ENCODE data around the gene CPE.

CPE gene

GRCh38 chr4:165508372-165509120 is 129.7 kb downstream of the CPE start:
- 100% methylated on average over 5 of the region's 6 CpGs for WGBS (ENCODE audit: insufficient coverage)
- Histone ChIP-seq H3K36me3 (ENCODE audit: control insufficient read depth in 4 of 4, insufficient read depth in 4 of 4, low read length in 3 of 4) (no peaks in the 10 kb centered on the region), H3K9me3 (ENCODE audit: control extremely low read depth in 1 of 5, control insufficient read depth in 4 of 5, insufficient read depth in 2 of 5, low read depth in 1 of 5, low read length in 4 of 5) (no peaks in the 10 kb centered on the region), H3K27me3 (replicated peaks in 2 of 5; ENCODE audit: control insufficient read depth in 4 of 5, insufficient read depth in 5 of 5, low read length in 4 of 5) (no peaks in the 10 kb centered on the region), H3K4me3 (ENCODE audit: control insufficient read depth in 1 of 7, extremely low read depth in 1 of 7, insufficient read depth in 4 of 7, low read depth in 2 of 7, low read length in 6 of 7) (no peak overlapping the region), H3K4me1 (ENCODE audit: control extremely low read depth in 1 of 4, control insufficient read depth in 4 of 4, insufficient read depth in 4 of 4, low read length in 3 of 4) (no peaks in the 10 kb centered on the region), H3K27ac (ENCODE audit: insufficient read depth in 1 of 2, low read depth in 1 of 2, low read length in 2 of 2, poor library complexity in 1 of 2, severe bottlenecking in 2 of 2) (no peak overlapping the region)
- POLR2A ChIA-PET, result no interaction called here
- CTCF ChIA-PET, result interaction anchor here (1.6 kb wide), 1 partner anchor 15 kb away, joined by 8 read pairs; no protein-coding TSS in a partner anchor
- DNase-seq, result no peak

GRCh38 chr4:165512424-165512823 is 133.6 kb downstream of the CPE start:
- no peaks in the 10 kb centered on the region for H3K4me1 ChIP-seq (ENCODE audit: control extremely low read depth in 1 of 4, control insufficient read depth in 4 of 4, insufficient read depth in 4 of 4, low read length in 3 of 4)
- H3K36me3 ChIP-seq (ENCODE audit: control insufficient read depth in 4 of 4, insufficient read depth in 4 of 4, low read length in 3 of 4), result no peaks in the 10 kb centered on the region
- H3K9me3 ChIP-seq (ENCODE audit: control extremely low read depth in 1 of 5, control insufficient read depth in 4 of 5, insufficient read depth in 2 of 5, low read depth in 1 of 5, low read length in 4 of 5), result no peaks in the 10 kb centered on the region
- H3K4me3 ChIP-seq (ENCODE audit: control insufficient read depth in 1 of 7, extremely low read depth in 1 of 7, insufficient read depth in 4 of 7, low read depth in 2 of 7, low read length in 6 of 7), result no peak overlapping the region
- no peaks in the 10 kb centered on the region for H3K27me3 ChIP-seq (replicated peaks in 2 of 5; ENCODE audit: control insufficient read depth in 4 of 5, insufficient read depth in 5 of 5, low read length in 4 of 5)
- 18% methylated on average over 2 of the region's 5 CpGs for WGBS (ENCODE audit: insufficient coverage)
- ChIA-PET POLR2A (no interaction called here), CTCF (no interaction called here)
- no peak for DNase-seq
- no peak overlapping the region for H3K27ac ChIP-seq (ENCODE audit: insufficient read depth in 1 of 2, low read depth in 1 of 2, low read length in 2 of 2, poor library complexity in 1 of 2, severe bottlenecking in 2 of 2)

- no peak for DNase-seq
- no peaks in the 10 kb centered on the region for H3K27me3 ChIP-seq (replicated peaks in 2 of 5; ENCODE audit: control insufficient read depth in 4 of 5, insufficient read depth in 5 of 5, low read length in 4 of 5)
- 83% methylated on average over 1 of the region's 2 CpGs for WGBS (ENCODE audit: insufficient coverage)
- H3K27ac ChIP-seq (ENCODE audit: insufficient read depth in 1 of 2, low read depth in 1 of 2, low read length in 2 of 2, poor library complexity in 1 of 2, severe bottlenecking in 2 of 2), result no peak overlapping the region
- CTCF ChIA-PET, result interaction anchor here (1.3 kb wide), 1 partner anchor 21 kb away, joined by 4 read pairs; no protein-coding TSS in a partner anchor
- H3K4me1 ChIP-seq (ENCODE audit: control extremely low read depth in 1 of 4, control insufficient read depth in 4 of 4, insufficient read depth in 4 of 4, low read length in 3 of 4), result no peaks in the 10 kb centered on the region
- no peaks in the 10 kb centered on the region for H3K9me3 ChIP-seq (ENCODE audit: control extremely low read depth in 1 of 5, control insufficient read depth in 4 of 5, insufficient read depth in 2 of 5, low read depth in 1 of 5, low read length in 4 of 5)
- no peaks in the 10 kb centered on the region for H3K36me3 ChIP-seq (ENCODE audit: control insufficient read depth in 4 of 4, insufficient read depth in 4 of 4, low read length in 3 of 4)
- POLR2A ChIA-PET, result no interaction called here
- H3K4me3 ChIP-seq (ENCODE audit: control insufficient read depth in 1 of 7, extremely low read depth in 1 of 7, insufficient read depth in 4 of 7, low read depth in 2 of 7, low read length in 6 of 7), result no peak overlapping the region
Observed at GRCh38 chr4:165514739-165515138, 135.9 kb downstream of the CPE start.

GRCh38 chr4:165515201-165515600 is 136.4 kb downstream of the CPE start:
- no peaks in the 10 kb centered on the region for H3K4me1 ChIP-seq (ENCODE audit: control extremely low read depth in 1 of 4, control insufficient read depth in 4 of 4, insufficient read depth in 4 of 4, low read length in 3 of 4)
- no peak overlapping the region for H3K27ac ChIP-seq (ENCODE audit: insufficient read depth in 1 of 2, low read depth in 1 of 2, low read length in 2 of 2, poor library complexity in 1 of 2, severe bottlenecking in 2 of 2)
- CTCF ChIA-PET, result interaction anchor here (1.3 kb wide), 1 partner anchor 22 kb away, joined by 4 read pairs; no protein-coding TSS in a partner anchor
- no peak for DNase-seq
- no peaks in the 10 kb centered on the region for H3K27me3 ChIP-seq (replicated peaks in 2 of 5; ENCODE audit: control insufficient read depth in 4 of 5, insufficient read depth in 5 of 5, low read length in 4 of 5)
- no peaks in the 10 kb centered on the region for H3K36me3 ChIP-seq (ENCODE audit: control insufficient read depth in 4 of 4, insufficient read depth in 4 of 4, low read length in 3 of 4)
- POLR2A ChIA-PET, result no interaction called here
- no peak overlapping the region for H3K4me3 ChIP-seq (ENCODE audit: control insufficient read depth in 1 of 7, extremely low read depth in 1 of 7, insufficient read depth in 4 of 7, low read depth in 2 of 7, low read length in 6 of 7)
- WGBS (ENCODE audit: insufficient coverage), result 95% methylated on average over 2 of the region's 2 CpGs
- H3K9me3 ChIP-seq (ENCODE audit: control extremely low read depth in 1 of 5, control insufficient read depth in 4 of 5, insufficient read depth in 2 of 5, low read depth in 1 of 5, low read length in 4 of 5), result no peaks in the 10 kb centered on the region

- ChIA-PET POLR2A (no interaction called here), CTCF (no interaction called here)
- H3K4me1 ChIP-seq (ENCODE audit: control extremely low read depth in 1 of 4, control insufficient read depth in 4 of 4, insufficient read depth in 4 of 4, low read length in 3 of 4), result no peaks in the 10 kb centered on the region
- 100% methylated on average over 5 of the region's 6 CpGs for WGBS (ENCODE audit: insufficient coverage)
- no peak for DNase-seq
- H3K27ac ChIP-seq (ENCODE audit: insufficient read depth in 1 of 2, low read depth in 1 of 2, low read length in 2 of 2, poor library complexity in 1 of 2, severe bottlenecking in 2 of 2), result no peak overlapping the region
- no peaks in the 10 kb centered on the region for H3K36me3 ChIP-seq (ENCODE audit: control insufficient read depth in 4 of 4, insufficient read depth in 4 of 4, low read length in 3 of 4)
- no peak overlapping the region for H3K4me3 ChIP-seq (ENCODE audit: control insufficient read depth in 1 of 7, extremely low read depth in 1 of 7, insufficient read depth in 4 of 7, low read depth in 2 of 7, low read length in 6 of 7)
- H3K27me3 ChIP-seq (replicated peaks in 2 of 5; ENCODE audit: control insufficient read depth in 4 of 5, insufficient read depth in 5 of 5, low read length in 4 of 5), result no peaks in the 10 kb centered on the region
- H3K9me3 ChIP-seq (ENCODE audit: control extremely low read depth in 1 of 5, control insufficient read depth in 4 of 5, insufficient read depth in 2 of 5, low read depth in 1 of 5, low read length in 4 of 5), result no peaks in the 10 kb centered on the region
Observed at GRCh38 chr4:165516281-165516833, 137.5 kb downstream of the CPE start.

- ChIA-PET POLR2A (no interaction called here), CTCF (no interaction called here)
- H3K9me3 ChIP-seq (ENCODE audit: control extremely low read depth in 1 of 5, control insufficient read depth in 4 of 5, insufficient read depth in 2 of 5, low read depth in 1 of 5, low read length in 4 of 5), result no peaks in the 10 kb centered on the region
- no peak overlapping the region for H3K4me3 ChIP-seq (ENCODE audit: control insufficient read depth in 1 of 7, extremely low read depth in 1 of 7, insufficient read depth in 4 of 7, low read depth in 2 of 7, low read length in 6 of 7)
- no peaks in the 10 kb centered on the region for H3K27me3 ChIP-seq (replicated peaks in 2 of 5; ENCODE audit: control insufficient read depth in 4 of 5, insufficient read depth in 5 of 5, low read length in 4 of 5)
- DNase-seq, result no peak
- H3K36me3 ChIP-seq (ENCODE audit: control insufficient read depth in 4 of 4, insufficient read depth in 4 of 4, low read length in 3 of 4), result no peaks in the 10 kb centered on the region
- WGBS (ENCODE audit: insufficient coverage), result 100% methylated on average over 1 of the region's 1 CpG
- peaks cover 0 to 3% (median 0%) of the 10 kb centered on the region in 4 experiments for H3K4me1 ChIP-seq (ENCODE audit: control extremely low read depth in 1 of 4, control insufficient read depth in 4 of 4, insufficient read depth in 4 of 4, low read length in 3 of 4)
- no peak overlapping the region for H3K27ac ChIP-seq (ENCODE audit: insufficient read depth in 1 of 2, low read depth in 1 of 2, low read length in 2 of 2, poor library complexity in 1 of 2, severe bottlenecking in 2 of 2)
Observed at GRCh38 chr4:165517216-165517615, 138.4 kb downstream of the CPE start.

- WGBS (ENCODE audit: insufficient coverage), result no CpG with 5 or more reads among the region's 1 CpG
- Histone ChIP-seq H3K4me3 (ENCODE audit: control insufficient read depth in 1 of 7, extremely low read depth in 1 of 7, insufficient read depth in 4 of 7, low read depth in 2 of 7, low read length in 6 of 7) (no peak overlapping the region), H3K27me3 (replicated peaks in 2 of 5; ENCODE audit: control insufficient read depth in 4 of 5, insufficient read depth in 5 of 5, low read length in 4 of 5) (no peaks in the 10 kb centered on the region), H3K9me3 (ENCODE audit: control extremely low read depth in 1 of 5, control insufficient read depth in 4 of 5, insufficient read depth in 2 of 5, low read depth in 1 of 5, low read length in 4 of 5) (no peaks in the 10 kb centered on the region), H3K36me3 (ENCODE audit: control insufficient read depth in 4 of 4, insufficient read depth in 4 of 4, low read length in 3 of 4) (no peaks in the 10 kb centered on the region), H3K4me1 (ENCODE audit: control extremely low read depth in 1 of 4, control insufficient read depth in 4 of 4, insufficient read depth in 4 of 4, low read length in 3 of 4) (peaks cover 0 to 3% (median 0%) of the 10 kb centered on the region in 4 experiments), H3K27ac (ENCODE audit: insufficient read depth in 1 of 2, low read depth in 1 of 2, low read length in 2 of 2, poor library complexity in 1 of 2, severe bottlenecking in 2 of 2) (no peak overlapping the region)
- ChIA-PET CTCF (no interaction called here), POLR2A (no interaction called here)
- no peak for DNase-seq
Observed at GRCh38 chr4:165518024-165518616, 139.3 kb downstream of the CPE start.
